Thoracic aorta (tissue), 2 donors: ENCODE measurements around the gene AP3M1. TPM values are rescaled to one million over a fixed set of nuclear protein-coding genes. Genes with fewer than 3 reads are reported as not detected.
A peak's percentile ranks its signal among the peaks of the same experiment; 100 is the strongest.

Experiments used
- ATAC-seq: fragments of 150-250 bp; one replicate; pipeline ENCODE4 v1.8.0; 2017; ENCODE audit warnings: low read depth; ENCODE audit not compliant: insufficient number of reproducible peaks, low FRiP score
- DNase-seq: peaks from one replicate; pipeline ENCODE4 v3.0.0-alpha.2; 2020; ENCODE audit warnings: low spot score
- H3K27ac ChIP-seq, 2 donors: fragments of 200-600 bp; sonication (generic); 1 replicate in 1 of 2; 2 replicates in 1 of 2; pipeline ENCODE4 v1.5.1; 2016; ENCODE audit warnings: mild to moderate bottlenecking in 2 of 2, moderate library complexity in 2 of 2
- H3K27me3 ChIP-seq: fragments of 200-600 bp; sonication (generic); replicated peaks from 2 replicates; pipeline ENCODE4 v1.6.0; 2016; ENCODE audit warnings: mild to moderate bottlenecking; ENCODE audit not compliant: insufficient read depth
- H3K36me3 ChIP-seq: fragments of 200-600 bp; sonication (generic); one replicate; pipeline ENCODE4 v1.5.1; 2016
- H3K4me1 ChIP-seq, 2 donors: fragments of 200-600 bp; sonication (generic); 1 replicate in 1 of 2; 2 replicates in 1 of 2; pipeline versions ENCODE4 v1.5.1 to v1.6.0; 2016; ENCODE audit warnings: low read depth in 2 of 2, mild to moderate bottlenecking in 1 of 2; ENCODE audit not compliant: control insufficient read depth in 1 of 2
- H3K4me3 ChIP-seq: fragments of 200-600 bp; sonication (generic); 2 replicates; pipeline ENCODE4 v1.5.1; 2016; ENCODE audit warnings: mild to moderate bottlenecking
- H3K9me3 ChIP-seq: fragments of 200-600 bp; sonication (generic); 2 replicates; pipeline ENCODE4 v1.5.1; 2016
- CTCF ChIP-seq: fragments of 200-600 bp; sonication (generic); IDR thresholded peaks from one replicate; pipeline ENCODE4 v1.5.1; 2019; ENCODE audit warnings: antibody characterized with exemption
- total RNA-seq, 2 donors: library from RNA; depleted of rRNA; stranded (reverse); fragments of >200 nt; gene quantifications; one replicate each; pipeline versions ENCODE4 v1.1.0 to v1.2.3, GENCODE V29; 2016

AP3M1 gene
- total RNA-seq, 2 donors from 2014 or later, result 22.7 to 29.3 TPM

- H3K4me1 ChIP-seq, result peaks cover 40 to 77% of the 10 kb centered on the region in 2 donors
- H3K36me3 ChIP-seq, result no peaks in the 10 kb centered on the region
- DNase-seq (no peak), ATAC-seq (no peak)
- peak overlapping the region; percentile 72 to 77 for H3K27ac ChIP-seq
- H3K9me3 ChIP-seq, result no peaks in the 10 kb centered on the region
- no peaks in the 10 kb centered on the region for H3K27me3 ChIP-seq
- no peak overlapping the region for H3K4me3 ChIP-seq
- TF ChIP-seq CTCF, result no peak
Observed at GRCh38 chr10:74072503-74072902, 78.1 kb downstream of the AP3M1 start.

- ATAC-seq (no peak), DNase-seq (no peak)
- H3K4me1 ChIP-seq, result peaks cover 38 to 64% of the 10 kb centered on the region in 2 donors
- H3K4me3 ChIP-seq, result no peak overlapping the region
- no peaks in the 10 kb centered on the region for H3K9me3 ChIP-seq
- H3K36me3 ChIP-seq, result no peaks in the 10 kb centered on the region
- no peaks in the 10 kb centered on the region for H3K27me3 ChIP-seq
- H3K27ac ChIP-seq, result peak overlapping the region; percentile 48 to 60
- no peak for TF ChIP-seq CTCF
Observed at GRCh38 chr10:74071157-74071556, 79.5 kb downstream of the AP3M1 start.

Other genes starting within 250 kb of the AP3M1 start
- 100 to 1,000 TPM in 1 of 2 donors, 1 to 10 TPM in 1; 8.1 to 100 TPM for gene PLAU, start 239.7 kb downstream of the AP3M1 start, total RNA-seq
- gene VCL, start 152.7 kb downstream of the AP3M1 start, total RNA-seq, result 100 to 1,000 TPM; 346 to 348 TPM
- gene ADK, start 393 bp upstream of the AP3M1 start, total RNA-seq, result 10 to 100 TPM; 14.4 to 24.3 TPM